DLD1 (cell line): ENCODE data around the gene PRODH.
"Not testable (repeated sequence)": the region's sequence is repeated elsewhere in the genome, so short reads cannot be mapped to it uniquely, and the experiment has no call there.

Experiments used
- in situ Hi-C: cut with HindIII; loops from 2 replicates; pipeline ENCODE4 v1.10.0; 2017; ENCODE audit warnings: low sequenced_read_pairs

The PRODH gene

DNA sequence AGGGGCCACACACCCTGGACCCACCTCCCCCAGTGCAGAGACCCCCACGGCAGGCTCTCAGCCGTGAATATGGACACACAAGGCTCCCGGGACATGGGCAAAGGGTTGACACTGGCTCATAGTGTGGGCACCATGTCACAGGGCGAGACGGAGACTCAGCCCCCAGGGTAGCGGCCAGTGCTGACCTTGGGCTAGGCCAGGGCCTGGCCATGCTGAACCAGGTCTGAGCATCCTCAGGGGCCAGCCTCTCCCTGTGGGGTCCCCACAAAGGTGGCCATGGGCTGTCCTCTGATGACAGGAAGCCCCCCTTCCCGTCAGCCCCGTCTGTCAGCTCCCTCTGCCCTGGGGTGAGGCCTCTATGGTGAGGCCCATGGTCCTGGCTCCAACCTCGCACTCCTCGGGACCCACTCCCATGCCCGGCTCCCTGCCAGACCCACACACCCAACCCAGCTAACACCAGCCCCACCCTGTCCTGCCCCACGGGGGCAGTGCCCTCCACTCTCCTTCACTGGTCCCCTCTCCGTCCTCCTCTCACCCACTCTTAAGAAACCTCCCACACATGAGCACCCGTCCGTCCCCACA, 19.0 kb upstream of the PRODH start:
- in situ Hi-C loops, result no loop called here

DNA sequence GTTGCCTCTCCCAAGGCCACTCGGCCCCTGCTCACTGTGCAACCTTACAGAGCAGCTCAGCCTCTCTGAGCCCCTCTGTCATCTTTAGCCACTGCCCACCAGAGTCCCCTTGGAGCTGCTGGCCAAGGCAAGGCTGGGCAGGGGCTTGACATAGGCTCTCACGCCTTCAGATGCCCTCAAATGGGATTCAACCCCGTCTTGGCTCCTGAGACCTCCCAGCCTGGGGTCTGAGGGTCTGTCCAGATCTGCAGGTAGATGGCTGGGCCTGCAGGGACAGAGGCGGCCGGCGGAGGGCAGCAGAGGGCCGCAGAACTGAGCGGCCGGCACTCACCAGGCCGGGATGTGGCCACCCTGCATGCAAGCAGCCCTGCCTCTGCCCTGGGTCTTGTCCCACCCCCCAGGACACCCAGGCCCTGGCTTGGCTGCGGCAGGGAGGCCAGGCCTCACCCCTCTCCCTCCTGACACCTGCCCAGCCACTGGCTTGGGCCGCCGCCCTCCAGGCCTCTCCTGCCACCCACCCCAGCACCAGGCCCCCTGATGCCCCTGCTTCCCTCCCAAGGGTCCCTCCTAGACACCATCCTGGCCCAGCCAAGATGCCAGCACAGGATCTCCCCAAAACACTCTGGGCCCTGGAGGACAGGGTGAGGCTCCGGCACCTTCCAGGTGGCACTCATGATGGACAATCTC, 18.4 kb upstream of the PRODH start:
- in situ Hi-C loops, result not testable (repeated sequence)

DNA sequence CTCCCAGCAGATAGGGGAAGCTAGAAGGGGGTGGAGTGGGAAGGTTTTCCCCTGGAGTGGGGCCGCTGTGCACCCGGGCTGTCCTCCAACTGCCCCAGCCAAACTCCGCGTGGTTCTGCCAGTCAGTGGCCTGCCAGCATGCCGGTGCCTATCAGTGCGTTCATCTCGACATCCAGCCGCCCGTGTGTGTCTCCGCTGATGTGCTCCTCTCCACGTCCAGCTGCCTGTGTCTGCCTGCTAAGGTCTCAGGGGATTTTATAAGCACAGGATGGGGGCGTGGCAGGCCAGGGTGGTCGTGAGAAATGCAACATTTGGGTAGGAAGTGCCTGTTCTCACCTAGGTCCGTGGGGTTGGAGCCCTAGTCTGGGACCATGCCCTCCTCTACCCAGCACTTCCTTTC, 17.0 kb upstream of the PRODH start:
- in situ Hi-C loops, result not testable (repeated sequence)

GRCh38 chr22:18952022-18952421, 15.9 kb upstream of the PRODH start:
- in situ Hi-C loops, result no loop called here

DNA sequence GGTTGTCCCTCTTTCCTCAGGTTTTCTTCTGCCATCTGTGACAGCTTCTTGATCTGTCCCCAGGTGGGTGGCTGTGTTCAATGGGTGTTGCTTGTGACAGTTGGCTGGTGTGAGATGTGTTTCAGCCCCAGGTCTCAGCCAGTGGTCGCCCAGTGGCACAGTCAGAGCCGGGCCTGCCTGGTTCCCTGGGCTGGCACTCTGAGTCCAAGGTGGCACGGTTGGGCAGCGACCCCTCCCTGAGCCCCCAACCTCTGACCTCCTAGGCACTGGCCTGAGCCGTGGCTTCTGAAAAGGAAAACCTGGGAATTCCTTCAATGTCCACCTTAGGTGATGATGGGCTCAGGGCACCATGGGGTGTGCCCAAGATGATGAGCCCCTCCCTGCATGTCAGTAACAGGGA, 14.0 kb upstream of the PRODH start:
- in situ Hi-C loops, result no loop called here

DNA sequence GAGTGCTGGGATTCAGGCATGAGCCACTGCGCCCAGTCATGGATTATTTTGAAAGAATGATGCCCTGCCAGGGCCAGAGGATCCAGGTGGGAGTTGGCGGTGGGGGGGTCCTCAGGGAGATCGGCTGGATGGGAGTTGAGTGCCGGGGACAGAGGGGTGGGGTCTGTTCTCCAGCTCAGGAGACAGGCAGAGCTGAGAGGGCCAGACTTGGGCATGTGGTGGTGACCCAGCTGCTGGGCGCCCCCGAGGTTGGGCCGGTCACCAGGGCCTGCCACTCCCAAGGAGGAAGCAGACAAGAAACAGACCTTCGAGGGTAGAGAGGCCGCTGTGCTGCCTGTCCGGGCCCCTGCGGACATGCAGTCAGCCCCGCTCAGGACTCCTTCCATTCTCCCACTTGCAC, 11.8 kb upstream of the PRODH start:
- in situ Hi-C loops, result no loop called here

GRCh38 chr22:18947105-18947504, 11.0 kb upstream of the PRODH start:
- in situ Hi-C loops, result not testable (repeated sequence)

GRCh38 chr22:18938691-18939090, 2.6 kb upstream of the PRODH start:
- in situ Hi-C loops, result not testable (repeated sequence)

- in situ Hi-C loops, result not testable (repeated sequence)
Measured at GRCh38 chr22:18934688-18935087, 1.4 kb downstream of the PRODH start.

DNA sequence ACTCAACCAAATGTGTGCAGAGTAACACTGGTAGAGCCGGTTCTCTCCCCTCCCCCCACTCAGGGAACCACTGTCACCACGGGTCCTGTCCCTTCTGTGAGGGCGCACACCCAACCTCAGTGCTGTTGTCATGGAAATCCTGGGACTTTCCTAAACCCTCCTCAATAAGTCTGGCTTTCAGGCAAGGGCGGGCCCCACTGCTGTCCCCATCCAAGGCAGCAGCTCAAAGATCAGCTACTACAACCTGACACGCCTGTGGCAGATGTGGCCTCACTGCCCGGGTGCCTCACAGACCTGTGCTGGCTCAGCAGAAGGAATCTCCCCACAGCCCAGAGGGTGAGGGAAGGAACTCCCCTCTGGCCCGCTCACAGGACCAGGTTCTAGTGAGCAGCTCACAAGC, 2.2 kb downstream of the PRODH start:
- in situ Hi-C loops, result no loop called here

GRCh38 chr22:18931905-18932652, 4.0 kb downstream of the PRODH start:
- in situ Hi-C loops, result no loop called here

- in situ Hi-C loops, result no loop called here
Measured at GRCh38 chr22:18929459-18929858, 6.6 kb downstream of the PRODH start.

GRCh38 chr22:18927573-18927972, 8.5 kb downstream of the PRODH start:
- in situ Hi-C loops, result no loop called here

GRCh38 chr22:18927020-18927419, 9.1 kb downstream of the PRODH start:
- in situ Hi-C loops, result no loop called here

DNA sequence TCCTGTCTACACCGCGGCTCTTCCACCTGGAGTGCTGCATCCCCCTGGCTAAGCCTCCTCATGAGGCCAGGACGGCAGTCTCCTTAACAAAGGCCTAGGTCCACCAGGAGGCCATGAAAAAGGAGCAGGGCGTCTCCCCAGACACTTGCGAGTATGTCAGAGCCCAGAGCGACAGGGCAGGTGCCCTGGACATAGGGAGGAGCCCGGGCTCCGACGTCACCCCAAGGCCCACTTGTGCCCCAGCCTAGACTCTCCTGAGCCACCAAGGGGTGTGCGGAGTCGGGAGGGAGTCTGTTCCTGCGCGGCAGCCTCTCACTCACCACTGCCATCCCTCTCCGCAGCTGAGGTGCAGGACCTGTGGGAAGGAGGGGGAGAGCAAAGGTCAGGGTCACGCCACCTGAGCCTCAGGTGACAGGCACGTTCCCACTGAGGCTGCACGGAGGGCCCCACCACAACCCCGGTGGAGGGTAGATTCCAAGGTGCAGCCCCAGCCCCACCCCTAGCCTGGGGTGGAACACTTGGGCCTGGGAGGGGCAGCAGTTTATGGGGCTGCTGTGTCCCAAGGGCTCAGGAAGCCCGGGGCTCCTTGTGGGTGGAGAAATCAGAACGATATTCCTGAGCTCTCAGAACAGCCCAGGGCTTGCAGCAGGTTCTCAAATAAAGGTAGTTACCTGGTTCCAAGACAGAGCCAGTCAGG, 10.6 kb downstream of the PRODH start:
- in situ Hi-C loops, result no loop called here

- in situ Hi-C loops, result not testable (repeated sequence)
Measured at GRCh38 chr22:18920257-18920902, 15.7 kb downstream of the PRODH start.

DNA sequence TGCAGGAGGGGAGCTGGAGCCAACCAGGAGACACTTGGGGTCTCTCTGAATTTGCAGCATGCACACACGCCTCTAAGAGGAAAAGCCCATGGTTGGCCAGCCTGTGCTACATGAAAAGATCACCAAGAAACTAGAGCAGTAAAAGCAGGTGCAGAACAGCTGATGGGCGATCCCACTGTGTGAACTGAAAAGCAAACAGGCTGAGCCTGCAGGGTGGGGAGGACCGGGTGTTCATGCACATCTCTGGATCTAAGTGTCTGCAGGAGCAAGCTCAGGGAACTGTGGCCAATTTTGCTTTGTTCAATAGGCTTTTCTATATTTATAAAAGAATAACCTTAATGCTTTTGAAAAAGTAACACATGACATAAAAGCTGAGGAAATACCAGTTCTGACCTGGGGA, 18.3 kb downstream of the PRODH start:
- in situ Hi-C loops, result not testable (repeated sequence)

- in situ Hi-C loops, result not testable (repeated sequence)
Measured at GRCh38 chr22:18915550-18915949, 20.5 kb downstream of the PRODH start.

GRCh38 chr22:18914558-18914957, 21.5 kb downstream of the PRODH start:
- in situ Hi-C loops, result not testable (repeated sequence)

GRCh38 chr22:18912264-18912946, 23.7 kb downstream of the PRODH start:
- in situ Hi-C loops, result not testable (repeated sequence)
